Ishikawa (cell line): ENCODE measurements around the gene ZDHHC24.

ENCODE experiments used
- CEBPB ChIP-seq: IDR thresholded peaks from 2 replicates; pipeline ENCODE4 v1.6.1; 2012
- CREB1 ChIP-seq: IDR thresholded peaks from 2 replicates; pipeline ENCODE4 v1.6.1; 2012; ENCODE audit warnings: low read depth
- EGR1 ChIP-seq: IDR thresholded peaks from 2 replicates; pipeline ENCODE4 v1.6.1; 2012
- EP300 ChIP-seq: IDR thresholded peaks from 2 replicates; pipeline ENCODE4 v1.6.1; 2012; ENCODE audit warnings: borderline replicate concordance
- FOXM1 ChIP-seq: IDR thresholded peaks from 2 replicates; pipeline ENCODE4 v1.6.1; 2012; ENCODE audit warnings: low read depth, borderline replicate concordance
- MAX ChIP-seq: IDR thresholded peaks from 2 replicates; pipeline ENCODE4 v1.6.1; 2012
- NFIC ChIP-seq: IDR thresholded peaks from 2 replicates; pipeline ENCODE4 v1.6.1; 2012
- RAD21 ChIP-seq: IDR thresholded peaks from 2 replicates; pipeline ENCODE4 v1.6.1; 2012; ENCODE audit warnings: low read depth
- REST ChIP-seq: IDR thresholded peaks from 2 replicates; pipeline ENCODE4 v1.6.1; 2012; ENCODE audit warnings: low read depth, mild to moderate bottlenecking
- TAF1 ChIP-seq: IDR thresholded peaks from 2 replicates; pipeline ENCODE4 v1.6.1; 2012; ENCODE audit warnings: low read depth, mild to moderate bottlenecking
- TCF12 ChIP-seq: IDR thresholded peaks from 2 replicates; pipeline ENCODE4 v1.6.1; 2012; ENCODE audit warnings: low read depth
- TEAD4 ChIP-seq: IDR thresholded peaks from 2 replicates; pipeline ENCODE4 v1.6.1; 2012
- YY1 ChIP-seq: IDR thresholded peaks from 2 replicates; pipeline ENCODE4 v1.6.1; 2012; ENCODE audit warnings: low read depth
- ZBTB7A ChIP-seq: IDR thresholded peaks from 2 replicates; pipeline ENCODE4 v1.6.1; 2012; ENCODE audit warnings: low read depth
- TF ChIP-seq, protein P1 (sequence below): IDR thresholded peaks from 2 replicates; pipeline ENCODE4 v1.6.1; 2012

Gene ZDHHC24

DNA sequence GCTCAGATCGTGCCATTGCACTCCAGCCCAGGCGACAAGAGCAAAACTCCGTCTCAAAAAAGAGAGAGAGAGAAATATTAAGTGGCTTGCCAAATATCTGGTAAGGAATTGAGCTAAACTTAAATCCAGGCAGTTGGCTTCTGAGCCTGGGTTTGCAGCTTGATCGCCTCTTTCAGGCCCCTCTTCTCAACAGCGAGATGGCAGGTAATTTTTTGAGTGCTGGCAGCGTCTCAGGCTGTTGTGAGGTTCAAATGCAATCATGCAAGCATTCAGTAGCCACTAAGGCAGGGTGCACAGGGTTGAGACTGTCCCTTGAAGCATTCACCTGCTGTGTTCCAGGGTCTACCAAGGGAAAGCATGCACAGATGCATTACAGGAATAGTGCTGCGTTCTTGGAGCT lies 23.2 kb upstream of the ZDHHC24 start:
- TF ChIP-seq, protein P1, sequence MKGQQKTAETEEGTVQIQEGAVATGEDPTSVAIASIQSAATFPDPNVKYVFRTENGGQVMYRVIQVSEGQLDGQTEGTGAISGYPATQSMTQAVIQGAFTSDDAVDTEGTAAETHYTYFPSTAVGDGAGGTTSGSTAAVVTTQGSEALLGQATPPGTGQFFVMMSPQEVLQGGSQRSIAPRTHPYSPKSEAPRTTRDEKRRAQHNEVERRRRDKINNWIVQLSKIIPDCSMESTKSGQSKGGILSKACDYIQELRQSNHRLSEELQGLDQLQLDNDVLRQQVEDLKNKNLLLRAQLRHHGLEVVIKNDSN = no peak
- no peak for TF ChIP-seq TCF12
- TF ChIP-seq REST = no peak
- TF ChIP-seq EGR1 = no peak
- TF ChIP-seq MAX = no peak
- TF ChIP-seq NFIC = no peak
- TF ChIP-seq FOXM1 = no peak
- no peak for TF ChIP-seq YY1
- TF ChIP-seq CEBPB = no peak
- no peak for TF ChIP-seq ZBTB7A
- TF ChIP-seq TEAD4 = no peak

DNA sequence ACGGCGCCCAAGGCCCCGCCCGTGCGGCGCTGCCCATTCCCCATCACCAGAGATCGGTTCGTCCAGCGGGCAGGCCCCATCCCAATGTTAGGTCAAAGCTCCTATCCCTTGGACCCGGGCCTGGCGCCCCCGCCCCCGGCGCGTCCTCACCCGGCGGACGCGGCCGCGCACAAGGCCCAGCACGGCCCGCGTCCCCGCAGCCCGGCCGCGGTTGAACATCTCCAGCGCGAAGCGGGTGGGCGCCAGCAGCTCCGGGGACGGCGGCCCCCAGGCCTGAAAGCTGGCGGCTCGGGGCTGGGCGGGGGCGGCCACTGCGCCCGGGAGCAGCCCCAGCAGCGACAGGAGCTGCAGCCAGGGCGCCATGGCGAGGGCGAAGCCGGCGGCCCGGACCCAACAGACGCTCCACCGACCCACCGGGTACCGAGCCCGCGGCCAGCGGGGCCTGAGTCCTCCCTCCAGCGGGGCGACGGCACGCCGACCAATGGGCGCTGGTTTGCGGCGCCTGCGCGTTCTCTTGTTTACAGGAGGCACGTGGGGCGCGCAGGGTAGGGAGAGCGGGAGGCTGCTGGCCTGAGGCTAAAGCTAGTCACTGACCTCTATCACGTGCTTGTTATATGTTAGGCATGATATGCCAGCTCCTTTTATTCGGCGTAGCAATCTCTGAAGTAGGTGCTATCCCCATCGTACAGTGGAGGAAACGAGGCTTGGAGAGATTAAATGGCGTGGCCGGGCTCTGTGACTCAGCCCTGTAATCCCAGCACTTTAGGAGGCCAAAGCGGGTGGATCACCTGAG lies 22.5 kb upstream of the ZDHHC24 start, which contains the start of gene CTSF:
CTSF (minus strand) TSS at position 483 of the 793 bp plus-strand sequence; CDS start at position 363, 120 bp downstream.
- TF ChIP-seq NFIC (no peak), ZBTB7A (peak; percentile 50; the same call in 1 of the 2 replicates), CREB1 (no peak), TEAD4 (no peak), EGR1 (no peak), FOXM1 (no peak), MAX (peak; percentile 100), CEBPB (no peak), RAD21 (no peak), TAF1 (peak; percentile 30; the same call in 1 of the 2 replicates), EP300 (no peak)
- TF ChIP-seq, protein P1 = peak; percentile 91

GRCh38 chr11:66567787-66568123 lies 21.9 kb upstream of the ZDHHC24 start:
- TF ChIP-seq TCF12 = no peak

DNA sequence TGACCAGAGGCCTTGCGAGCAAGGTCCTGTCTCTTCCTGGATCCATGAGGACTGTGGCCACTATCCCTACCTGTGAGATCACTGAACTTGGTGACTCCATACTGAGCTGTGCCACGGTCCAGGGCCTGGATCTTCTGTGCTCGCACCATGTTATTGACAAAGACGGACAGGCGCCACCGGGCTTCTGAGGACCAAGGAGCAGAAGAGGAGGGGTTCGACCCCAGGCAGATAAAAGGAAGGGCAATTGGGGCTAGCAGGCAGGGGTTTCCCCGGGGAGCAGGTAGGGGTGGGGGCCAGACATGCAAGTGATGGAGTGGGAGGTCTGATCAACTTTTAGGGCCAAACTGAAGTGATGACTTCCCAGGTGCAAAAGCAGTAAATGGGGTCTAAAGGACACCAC lies 20.4 kb upstream of the ZDHHC24 start:
- TF ChIP-seq RAD21 (no peak), CREB1 (no peak), YY1 (no peak), FOXM1 (no peak)

GRCh38 chr11:66564984-66565383 lies 19.1 kb upstream of the ZDHHC24 start:
- TF ChIP-seq TEAD4 (no peak), YY1 (no peak), MAX (no peak), EP300 (no peak), ZBTB7A (no peak)

GRCh38 chr11:66564538-66564937 lies 18.7 kb upstream of the ZDHHC24 start:
- TF ChIP-seq TEAD4 (no peak), TAF1 (no peak), CEBPB (no peak), CREB1 (no peak), EGR1 (no peak), MAX (no peak), YY1 (no peak), EP300 (no peak), ZBTB7A (no peak), TCF12 (no peak), NFIC (no peak), FOXM1 (no peak), REST (no peak), RAD21 (no peak)
- TF ChIP-seq, protein P1 = no peak
